ENCODE measurements around the gene MAST2. TPM values are rescaled to one million over a fixed set of nuclear protein-coding genes. Genes with fewer than 3 reads are reported as not detected.

Gene MAST2
- total and polyA plus RNA-seq, 2 of the 13 experiments (the other 11 are each of a cell fraction or from before 2014, with no cell fraction given): 15.3 to 23.0 TPM

DNA sequence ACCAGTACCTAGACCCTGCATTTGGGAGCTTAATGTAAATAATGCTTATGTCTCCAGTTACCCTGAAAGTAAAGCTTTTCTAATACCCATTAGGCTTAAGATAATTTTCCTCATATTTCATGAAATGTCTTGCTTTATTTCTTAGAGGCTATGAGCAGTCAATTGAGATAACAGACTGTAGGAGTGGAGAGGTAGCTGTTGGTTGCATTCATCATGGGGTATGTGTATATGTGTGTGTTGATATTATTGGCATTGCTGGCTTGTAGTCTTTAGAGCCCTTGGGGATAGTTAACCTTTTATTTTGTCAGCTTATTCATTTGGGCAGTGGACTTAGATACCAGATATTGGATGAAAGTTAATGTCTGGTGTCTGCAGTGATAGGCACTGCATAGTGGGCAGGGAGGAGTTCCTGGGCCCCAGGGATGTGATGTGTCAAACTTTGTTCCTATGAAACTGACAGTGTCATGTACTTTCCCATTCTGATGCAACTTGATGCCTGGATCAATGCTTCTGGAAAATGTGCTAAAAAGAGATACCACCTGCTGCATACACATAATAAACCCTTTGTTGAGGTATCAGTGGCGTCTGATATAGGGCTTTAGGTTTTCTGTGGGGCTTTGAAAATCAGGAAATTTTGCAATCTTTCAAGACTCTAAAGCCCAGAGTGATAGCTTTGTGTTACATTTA lies 83.9 kb downstream of the MAST2 start (continued):
- TF ChIP-seq, protein P1, sequence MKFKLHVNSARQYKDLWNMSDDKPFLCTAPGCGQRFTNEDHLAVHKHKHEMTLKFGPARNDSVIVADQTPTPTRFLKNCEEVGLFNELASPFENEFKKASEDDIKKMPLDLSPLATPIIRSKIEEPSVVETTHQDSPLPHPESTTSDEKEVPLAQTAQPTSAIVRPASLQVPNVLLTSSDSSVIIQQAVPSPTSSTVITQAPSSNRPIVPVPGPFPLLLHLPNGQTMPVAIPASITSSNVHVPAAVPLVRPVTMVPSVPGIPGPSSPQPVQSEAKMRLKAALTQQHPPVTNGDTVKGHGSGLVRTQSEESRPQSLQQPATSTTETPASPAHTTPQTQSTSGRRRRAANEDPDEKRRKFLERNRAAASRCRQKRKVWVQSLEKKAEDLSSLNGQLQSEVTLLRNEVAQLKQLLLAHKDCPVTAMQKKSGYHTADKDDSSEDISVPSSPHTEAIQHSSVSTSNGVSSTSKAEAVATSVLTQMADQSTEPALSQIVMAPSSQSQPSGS (CRISPR knock-in tag; IDR thresholded peaks at IDR 0.05): no peak
- TF ChIP-seq SCMH1 (CRISPR knock-in tag; IDR thresholded peaks at IDR 0.05; ENCODE audit: borderline replicate concordance): no peak
- TF ChIP-seq HOXD1 (CRISPR knock-in tag; IDR thresholded peaks at IDR 0.05): no peak
- TF ChIP-seq MAFG (CRISPR knock-in tag; IDR thresholded peaks at IDR 0.05): no peak
- no peak for TF ChIP-seq HDAC2 (CRISPR knock-in tag; IDR thresholded peaks at IDR 0.05)
- no peak for TF ChIP-seq HMG20B (CRISPR knock-in tag; conservative IDR thresholded peaks at IDR 0.05)
- no peak for TF ChIP-seq ZNF496 (CRISPR knock-in tag; IDR thresholded peaks at IDR 0.05; ENCODE audit: insufficient replicate concordance)
- TF ChIP-seq JUN (CRISPR knock-in tag; IDR thresholded peaks at IDR 0.05): no peak
- TF ChIP-seq GTF3A (CRISPR knock-in tag; conservative IDR thresholded peaks at IDR 0.05): no peak
- 0 out of 2 replicates have a peak, but pooled peaks have one; percentile 15 for TF ChIP-seq GATAD2A (CRISPR knock-in tag; IDR thresholded peaks at IDR 0.05)
- no peak for TF ChIP-seq ZNF24 (IDR thresholded peaks at IDR 0.05)
- no peak for TF ChIP-seq KAT7 (CRISPR knock-in tag; IDR thresholded peaks at IDR 0.05; ENCODE audit: borderline replicate concordance)
- TF ChIP-seq, protein P2, sequence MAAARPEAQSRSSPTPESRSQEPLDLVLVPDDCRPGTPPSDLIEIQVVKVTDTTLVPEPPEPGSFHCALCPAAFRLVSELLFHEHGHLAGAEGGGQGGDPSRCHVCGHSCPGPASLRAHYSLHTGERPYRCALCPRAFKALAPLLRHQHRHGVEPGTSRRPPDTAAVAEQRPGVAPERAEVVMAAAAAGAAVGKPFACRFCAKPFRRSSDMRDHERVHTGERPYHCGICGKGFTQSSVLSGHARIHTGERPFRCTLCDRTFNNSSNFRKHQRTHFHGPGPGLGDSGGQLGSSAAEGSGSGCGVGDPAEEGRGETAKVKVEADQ (CRISPR knock-in tag; IDR thresholded peaks at IDR 0.05; ENCODE audit: borderline replicate concordance): no peak
- TF ChIP-seq, protein P3, sequence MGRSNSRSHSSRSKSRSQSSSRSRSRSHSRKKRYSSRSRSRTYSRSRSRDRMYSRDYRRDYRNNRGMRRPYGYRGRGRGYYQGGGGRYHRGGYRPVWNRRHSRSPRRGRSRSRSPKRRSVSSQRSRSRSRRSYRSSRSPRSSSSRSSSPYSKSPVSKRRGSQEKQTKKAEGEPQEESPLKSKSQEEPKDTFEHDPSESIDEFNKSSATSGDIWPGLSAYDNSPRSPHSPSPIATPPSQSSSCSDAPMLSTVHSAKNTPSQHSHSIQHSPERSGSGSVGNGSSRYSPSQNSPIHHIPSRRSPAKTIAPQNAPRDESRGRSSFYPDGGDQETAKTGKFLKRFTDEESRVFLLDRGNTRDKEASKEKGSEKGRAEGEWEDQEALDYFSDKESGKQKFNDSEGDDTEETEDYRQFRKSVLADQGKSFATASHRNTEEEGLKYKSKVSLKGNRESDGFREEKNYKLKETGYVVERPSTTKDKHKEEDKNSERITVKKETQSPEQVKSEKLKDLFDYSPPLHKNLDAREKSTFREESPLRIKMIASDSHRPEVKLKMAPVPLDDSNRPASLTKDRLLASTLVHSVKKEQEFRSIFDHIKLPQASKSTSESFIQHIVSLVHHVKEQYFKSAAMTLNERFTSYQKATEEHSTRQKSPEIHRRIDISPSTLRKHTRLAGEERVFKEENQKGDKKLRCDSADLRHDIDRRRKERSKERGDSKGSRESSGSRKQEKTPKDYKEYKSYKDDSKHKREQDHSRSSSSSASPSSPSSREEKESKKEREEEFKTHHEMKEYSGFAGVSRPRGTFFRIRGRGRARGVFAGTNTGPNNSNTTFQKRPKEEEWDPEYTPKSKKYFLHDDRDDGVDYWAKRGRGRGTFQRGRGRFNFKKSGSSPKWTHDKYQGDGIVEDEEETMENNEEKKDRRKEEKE (IDR thresholded peaks at IDR 0.05): no peak
- TF ChIP-seq NFATC3 (CRISPR knock-in tag; IDR thresholded peaks at IDR 0.05): no peak
- no peak for TF ChIP-seq CBFB (CRISPR knock-in tag; IDR thresholded peaks at IDR 0.05)
- TF ChIP-seq, protein P4, sequence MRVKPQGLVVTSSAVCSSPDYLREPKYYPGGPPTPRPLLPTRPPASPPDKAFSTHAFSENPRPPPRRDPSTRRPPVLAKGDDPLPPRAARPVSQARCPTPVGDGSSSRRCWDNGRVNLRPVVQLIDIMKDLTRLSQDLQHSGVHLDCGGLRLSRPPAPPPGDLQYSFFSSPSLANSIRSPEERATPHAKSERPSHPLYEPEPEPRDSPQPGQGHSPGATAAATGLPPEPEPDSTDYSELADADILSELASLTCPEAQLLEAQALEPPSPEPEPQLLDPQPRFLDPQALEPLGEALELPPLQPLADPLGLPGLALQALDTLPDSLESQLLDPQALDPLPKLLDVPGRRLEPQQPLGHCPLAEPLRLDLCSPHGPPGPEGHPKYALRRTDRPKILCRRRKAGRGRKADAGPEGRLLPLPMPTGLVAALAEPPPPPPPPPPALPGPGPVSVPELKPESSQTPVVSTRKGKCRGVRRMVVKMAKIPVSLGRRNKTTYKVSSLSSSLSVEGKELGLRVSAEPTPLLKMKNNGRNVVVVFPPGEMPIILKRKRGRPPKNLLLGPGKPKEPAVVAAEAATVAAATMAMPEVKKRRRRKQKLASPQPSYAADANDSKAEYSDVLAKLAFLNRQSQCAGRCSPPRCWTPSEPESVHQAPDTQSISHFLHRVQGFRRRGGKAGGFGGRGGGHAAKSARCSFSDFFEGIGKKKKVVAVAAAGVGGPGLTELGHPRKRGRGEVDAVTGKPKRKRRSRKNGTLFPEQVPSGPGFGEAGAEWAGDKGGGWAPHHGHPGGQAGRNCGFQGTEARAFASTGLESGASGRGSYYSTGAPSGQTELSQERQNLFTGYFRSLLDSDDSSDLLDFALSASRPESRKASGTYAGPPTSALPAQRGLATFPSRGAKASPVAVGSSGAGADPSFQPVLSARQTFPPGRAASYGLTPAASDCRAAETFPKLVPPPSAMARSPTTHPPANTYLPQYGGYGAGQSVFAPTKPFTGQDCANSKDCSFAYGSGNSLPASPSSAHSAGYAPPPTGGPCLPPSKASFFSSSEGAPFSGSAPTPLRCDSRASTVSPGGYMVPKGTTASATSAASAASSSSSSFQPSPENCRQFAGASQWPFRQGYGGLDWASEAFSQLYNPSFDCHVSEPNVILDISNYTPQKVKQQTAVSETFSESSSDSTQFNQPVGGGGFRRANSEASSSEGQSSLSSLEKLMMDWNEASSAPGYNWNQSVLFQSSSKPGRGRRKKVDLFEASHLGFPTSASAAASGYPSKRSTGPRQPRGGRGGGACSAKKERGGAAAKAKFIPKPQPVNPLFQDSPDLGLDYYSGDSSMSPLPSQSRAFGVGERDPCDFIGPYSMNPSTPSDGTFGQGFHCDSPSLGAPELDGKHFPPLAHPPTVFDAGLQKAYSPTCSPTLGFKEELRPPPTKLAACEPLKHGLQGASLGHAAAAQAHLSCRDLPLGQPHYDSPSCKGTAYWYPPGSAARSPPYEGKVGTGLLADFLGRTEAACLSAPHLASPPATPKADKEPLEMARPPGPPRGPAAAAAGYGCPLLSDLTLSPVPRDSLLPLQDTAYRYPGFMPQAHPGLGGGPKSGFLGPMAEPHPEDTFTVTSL (CRISPR knock-in tag; IDR thresholded peaks at IDR 0.05; ENCODE audit: borderline replicate concordance): no peak
- no peak for TF ChIP-seq SMARCC2 (IDR thresholded peaks at IDR 0.05)
- TF ChIP-seq CREB1 (IDR thresholded peaks at IDR 0.05): no peak
- peak; percentile 5; the same call in 1 of the 2 replicates for TF ChIP-seq CREB1 (CRISPR knock-in tag; IDR thresholded peaks at IDR 0.05)

Measured in HepG2 (cell line).